Transverse colon (tissue), 4 donors: ENCODE measurements around the gene ARL6IP6. TPM values are rescaled to one million over a fixed set of nuclear protein-coding genes. Genes with fewer than 3 reads are reported as not detected.
A peak's percentile ranks its signal among the peaks of the same experiment; 100 is the strongest.

Experiments
- DNase-seq: peaks from one replicate; pipeline ENCODE4 v3.0.0-alpha.2; 2019
- H3K27ac ChIP-seq, 4 donors: fragments of 200-600 bp; sonication (generic); 2 replicates each; pipeline ENCODE4 v1.5.1; 2016 to 2018; ENCODE audit warnings: inconsistent platforms in 4 of 4
- H3K27me3 ChIP-seq: fragments of 200-600 bp; sonication (generic); 2 replicates; pipeline ENCODE4 v1.5.1; 2017; ENCODE audit warnings: inconsistent platforms
- H3K36me3 ChIP-seq, 4 donors: fragments of 200-600 bp; sonication (generic); 2 replicates each; pipeline ENCODE4 v1.5.1; 2017 to 2019; ENCODE audit warnings: inconsistent platforms in 4 of 4
- H3K4me1 ChIP-seq, 4 donors: fragments of 200-600 bp; sonication (generic); 2 replicates each; pipeline ENCODE4 v1.5.1; 2017 to 2020; ENCODE audit warnings: inconsistent platforms in 4 of 4
- H3K4me3 ChIP-seq, 4 donors: fragments of 200-600 bp; sonication (generic); 1 replicate in 1 of 4; 2 replicates in 3 of 4; pipeline versions ENCODE4 v1.5.1 to v1.6.1; 2017 to 2019; ENCODE audit warnings: inconsistent platforms in 4 of 4
- H3K9me3 ChIP-seq, 2 donors: fragments of 200-600 bp; sonication (generic); 2 replicates each; pipeline ENCODE4 v1.5.1; 2017 to 2019; ENCODE audit warnings: inconsistent platforms in 2 of 2
- EP300 ChIP-seq: sonication (generic); formaldehyde crosslinking; IDR thresholded peaks from one replicate; pipeline ENCODE4 v1.6.1; 2017; ENCODE audit warnings: antibody characterized with exemption, low read depth
- POLR2A ChIP-seq: fragments of 450-650 bp; IDR thresholded peaks from one replicate; pipeline ENCODE4 v1.6.1; 2016; ENCODE audit warnings: antibody characterized with exemption, mild to moderate bottlenecking, moderate library complexity
- POLR2AphosphoS5 ChIP-seq, 3 donors: sonication (generic); formaldehyde crosslinking; IDR thresholded peaks; one replicate each; pipeline ENCODE4 v1.6.1; 2016; ENCODE audit warnings: antibody characterized with exemption in 3 of 3
- WGBS, 2 donors: methylation state at CpG; one replicate each; pipeline ENCODE4 v1.1.5; 2018; ENCODE audit warnings: low coverage in 1 of 2; 5-methylcytosine and 5-hydroxymethylcytosine counted together
- in situ Hi-C, 4 donors: fragments of 200-750 bp; cut with MboI; loops; one replicate each; pipeline versions ENCODE4 v1.15.0 to v1.15.1; 2017; ENCODE audit warnings: low sequenced_read_pairs in 3 of 4, low pct_ligation_motif_present in 1 of 4, low pct_unique_long_range_greater_than_20kb in 1 of 4
- intact Hi-C: fragments of 100-400 bp; cut with DNase I; formaldehyde crosslinking; loops from one replicate; pipeline ENCODE4 v1.15.1; 2023; ENCODE audit warnings: low total_unique reads
- total RNA-seq, 4 donors: library from RNA; depleted of rRNA; stranded (reverse); fragments of >200 nt; gene quantifications; one replicate each; pipeline ENCODE4 v1.1.0, GENCODE V29; 2016
- TF ChIP-seq, protein P1 (sequence below), 5 experiments: fragments of 200-600 bp in 3 of 5; fragments of 450-650 bp in 2 of 5; sonication (generic) in 3 of 5; IDR thresholded peaks; 1 replicate in 2 of 5; 2 replicates in 3 of 5; pipeline ENCODE4 v1.5.1; 2016 to 2017; ENCODE audit warnings: antibody characterized with exemption in 5 of 5, inconsistent platforms in 3 of 5, mild to moderate bottlenecking in 2 of 5, moderate library complexity in 1 of 5

The ARL6IP6 gene
- total RNA-seq, 4 donors from 2014 or later = 11.2 to 28.3 (median 22.0) TPM

DNA sequence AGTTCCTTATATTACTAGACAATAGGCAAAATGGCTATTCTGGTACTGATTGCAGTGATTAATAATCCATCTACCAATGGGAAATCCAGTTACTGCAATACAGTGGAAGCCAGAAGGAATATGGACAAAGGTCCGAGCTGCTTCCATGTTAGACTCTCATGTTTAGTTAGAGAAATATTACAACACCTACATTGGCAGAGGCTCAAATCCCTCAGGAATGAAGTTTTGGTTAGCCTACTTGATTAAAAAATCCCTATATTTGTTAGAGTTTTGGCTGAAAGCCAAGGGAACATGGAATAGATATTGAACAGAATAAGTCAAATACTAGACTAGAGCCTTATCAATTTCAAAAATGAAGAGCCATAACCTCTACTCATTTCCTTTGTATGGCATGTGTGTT, 48.5 kb downstream of the ARL6IP6 start:
- Histone ChIP-seq H3K36me3 (no peaks in the 10 kb centered on the region), H3K4me1 (no peaks in the 10 kb centered on the region), H3K9me3 (no peaks in the 10 kb centered on the region), H3K27ac (no peak overlapping the region), H3K27me3 (no peaks in the 10 kb centered on the region), H3K4me3 (no peak overlapping the region)
- DNase-seq = no peak
- intact Hi-C loops (no loop called here), in situ Hi-C loops (loop anchor here in 1 of 4 donors (25.0 kb wide), 1 partner anchor 745 kb away; no protein-coding TSS in a partner anchor)
- 50 to 78% methylated on average over 1 of the region's 1 CpG for WGBS, 2 donors
- TF ChIP-seq EP300 (no peak), POLR2AphosphoS5 (IDR thresholded peaks at IDR 0.05) (no peak), POLR2A (no peak)

DNA sequence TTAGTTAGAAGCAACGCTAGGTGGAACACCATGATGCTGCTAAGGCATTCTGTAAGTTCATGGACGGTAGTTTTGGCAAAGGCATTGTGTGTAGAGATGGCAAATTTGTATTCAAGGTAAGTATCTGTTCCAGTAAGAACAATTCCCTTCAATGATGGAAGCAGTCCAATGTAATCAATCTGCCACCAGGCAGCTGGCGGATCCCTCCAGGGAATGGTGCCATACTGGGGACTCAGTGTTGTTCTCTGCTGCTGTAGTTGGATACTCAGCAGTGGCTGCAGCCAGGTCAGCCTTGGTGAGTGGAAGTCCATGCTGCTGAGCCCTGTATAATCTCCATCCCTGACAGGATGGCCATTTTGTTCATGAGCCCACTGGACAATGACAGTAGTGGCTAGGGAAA, 62.8 kb downstream of the ARL6IP6 start:
- Histone ChIP-seq H3K9me3 (no peaks in the 10 kb centered on the region), H3K27ac (no peak overlapping the region), H3K36me3 (no peaks in the 10 kb centered on the region), H3K27me3 (no peaks in the 10 kb centered on the region), H3K4me3 (no peak overlapping the region), H3K4me1 (peaks cover 0 to 3% (median 0%) of the 10 kb centered on the region in 4 donors)
- DNase-seq = no peak
- in situ Hi-C loops = no loop called here
- TF ChIP-seq POLR2A (no peak), POLR2AphosphoS5 (IDR thresholded peaks at IDR 0.05) (no peak), EP300 (no peak)
- TF ChIP-seq, protein P1, sequence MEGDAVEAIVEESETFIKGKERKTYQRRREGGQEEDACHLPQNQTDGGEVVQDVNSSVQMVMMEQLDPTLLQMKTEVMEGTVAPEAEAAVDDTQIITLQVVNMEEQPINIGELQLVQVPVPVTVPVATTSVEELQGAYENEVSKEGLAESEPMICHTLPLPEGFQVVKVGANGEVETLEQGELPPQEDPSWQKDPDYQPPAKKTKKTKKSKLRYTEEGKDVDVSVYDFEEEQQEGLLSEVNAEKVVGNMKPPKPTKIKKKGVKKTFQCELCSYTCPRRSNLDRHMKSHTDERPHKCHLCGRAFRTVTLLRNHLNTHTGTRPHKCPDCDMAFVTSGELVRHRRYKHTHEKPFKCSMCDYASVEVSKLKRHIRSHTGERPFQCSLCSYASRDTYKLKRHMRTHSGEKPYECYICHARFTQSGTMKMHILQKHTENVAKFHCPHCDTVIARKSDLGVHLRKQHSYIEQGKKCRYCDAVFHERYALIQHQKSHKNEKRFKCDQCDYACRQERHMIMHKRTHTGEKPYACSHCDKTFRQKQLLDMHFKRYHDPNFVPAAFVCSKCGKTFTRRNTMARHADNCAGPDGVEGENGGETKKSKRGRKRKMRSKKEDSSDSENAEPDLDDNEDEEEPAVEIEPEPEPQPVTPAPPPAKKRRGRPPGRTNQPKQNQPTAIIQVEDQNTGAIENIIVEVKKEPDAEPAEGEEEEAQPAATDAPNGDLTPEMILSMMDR (IDR thresholded peaks at IDR 0.05) = no peak
- intact Hi-C loops = no loop called here
- 77% methylated on average over 3 of the region's 3 CpGs; no CpG with 5 or more reads in 1 of the 2 donors for WGBS, 2 donors

DNA sequence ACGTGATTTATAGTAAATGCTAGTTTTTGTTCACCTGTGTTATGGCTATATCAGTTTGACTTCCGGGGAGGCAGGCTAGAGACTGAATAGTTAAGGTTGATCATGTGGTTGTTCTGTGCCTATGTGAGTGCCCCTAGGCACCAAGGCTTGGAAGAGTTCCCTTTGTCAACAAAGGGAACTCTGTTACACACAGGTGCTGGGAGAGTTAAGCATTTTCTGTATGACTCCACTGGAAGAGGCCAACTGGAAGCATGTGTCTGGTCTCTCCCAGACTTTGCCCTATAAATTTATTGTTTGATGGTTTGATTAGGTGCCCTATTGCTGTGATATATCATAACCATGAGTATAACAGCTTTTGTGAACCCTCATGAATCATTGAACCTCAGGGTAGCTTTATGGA, 63.8 kb downstream of the ARL6IP6 start:
- peak; percentile 11 for DNase-seq
- no peaks in the 10 kb centered on the region for H3K27me3 ChIP-seq
- WGBS, 2 donors = 38 to 49% methylated on average over 2 of the region's 2 CpGs
- peak overlapping the region in 1 of 4 donors; percentile 34 for H3K27ac ChIP-seq
- no peaks in the 10 kb centered on the region for H3K9me3 ChIP-seq
- H3K4me3 ChIP-seq = no peak overlapping the region
- peaks cover 0 to 3% (median 0%) of the 10 kb centered on the region in 4 donors for H3K4me1 ChIP-seq
- H3K36me3 ChIP-seq = no peaks in the 10 kb centered on the region
- in situ Hi-C loops = no loop called here
- intact Hi-C loops = no loop called here
- no peak for TF ChIP-seq POLR2A
- no peak for TF ChIP-seq EP300
- no peak for TF ChIP-seq POLR2AphosphoS5 (IDR thresholded peaks at IDR 0.05)
- TF ChIP-seq, protein P1 (IDR thresholded peaks at IDR 0.05) = no peak

DNA sequence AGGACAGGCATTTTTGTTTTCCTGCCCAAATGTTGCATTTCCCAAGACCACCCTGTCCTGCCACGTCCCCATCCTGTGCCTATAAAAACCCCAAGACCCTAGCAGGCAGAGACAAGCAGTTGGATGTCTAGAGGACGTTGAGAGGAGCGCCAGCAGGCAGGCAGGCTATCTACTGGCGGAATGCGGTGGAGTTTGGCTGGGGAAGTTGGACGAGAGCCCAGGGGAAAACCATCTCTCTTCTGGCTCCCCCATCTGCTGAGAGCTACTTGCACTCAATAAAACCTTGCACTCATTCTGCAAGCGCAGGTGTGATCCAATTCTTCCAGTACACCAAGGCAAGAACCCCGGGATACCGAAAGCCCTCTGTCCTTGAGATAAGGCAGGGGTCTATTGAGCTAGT, 72.5 kb downstream of the ARL6IP6 start:
- intact Hi-C loops (no loop called here), in situ Hi-C loops (no loop called here)
- TF ChIP-seq EP300 = no peak
- TF ChIP-seq, protein P1 (IDR thresholded peaks at IDR 0.05) = no peak
- TF ChIP-seq POLR2AphosphoS5 (IDR thresholded peaks at IDR 0.05) = no peak
- TF ChIP-seq POLR2A = no peak
- Histone ChIP-seq H3K4me1 (no peaks in the 10 kb centered on the region), H3K9me3 (no peaks in the 10 kb centered on the region), H3K4me3 (no peak overlapping the region), H3K27me3 (no peaks in the 10 kb centered on the region), H3K27ac (no peak overlapping the region), H3K36me3 (no peaks in the 10 kb centered on the region)
- DNase-seq = no peak
- 85 to 93% methylated on average over 3 to 9 of the region's 9 CpGs for WGBS, 2 donors

DNA sequence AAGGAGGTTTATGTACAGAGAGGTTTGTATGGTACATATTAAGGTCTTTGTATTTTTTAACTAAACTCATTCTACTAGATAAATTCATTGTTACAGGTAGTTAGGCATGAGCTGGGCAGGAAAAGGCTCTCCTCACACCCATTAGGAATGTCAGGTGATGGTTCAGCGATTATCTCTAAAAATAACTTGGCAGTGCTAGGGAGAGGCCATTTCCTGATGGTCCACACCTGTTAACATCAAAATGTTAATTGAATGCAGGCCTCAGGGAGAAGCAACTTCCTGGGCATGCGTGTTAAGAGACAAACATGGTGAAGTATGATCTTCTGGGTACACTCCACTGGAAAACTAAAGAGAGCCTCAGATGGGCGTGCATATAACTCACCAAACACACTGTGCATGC, 73.6 kb downstream of the ARL6IP6 start:
- TF ChIP-seq POLR2AphosphoS5 (IDR thresholded peaks at IDR 0.05) = no peak
- TF ChIP-seq, protein P1 (IDR thresholded peaks at IDR 0.05) = no peak
- no peak for TF ChIP-seq EP300
- TF ChIP-seq POLR2A = no peak
- Histone ChIP-seq H3K4me1 (no peaks in the 10 kb centered on the region), H3K27ac (no peak overlapping the region), H3K36me3 (no peaks in the 10 kb centered on the region), H3K27me3 (no peaks in the 10 kb centered on the region), H3K9me3 (no peaks in the 10 kb centered on the region), H3K4me3 (no peak overlapping the region)
- no peak for DNase-seq
- intact Hi-C loops = no loop called here
- WGBS, 2 donors = 50 to 57% methylated on average over 3 of the region's 3 CpGs
- in situ Hi-C loops = no loop called here
